CD4-positive, alpha-beta T cell treated with Interleukin-15 for 4 hours (primary cell): ENCODE data around the gene SNX1.
"Not testable (repeated sequence)": the region's sequence is repeated elsewhere in the genome, so short reads cannot be mapped to it uniquely, and the experiment has no call there.

ENCODE experiments used
- DNase-seq: peaks from one replicate; pipeline ENCODE4 v3.0.0-alpha.2; 2020; ENCODE audit warnings: low spot score

The SNX1 gene

GRCh38 chr15:64117759-64118487 lies 22.1 kb downstream of the SNX1 start:
- no peak for DNase-seq

- DNase-seq, result not testable (repeated sequence)
These were observed 24.5 kb downstream of the SNX1 start for GRCh38 chr15:64120322-64120721.

- no peak for DNase-seq
These were observed 25.8 kb downstream of the SNX1 start for GRCh38 chr15:64121614-64122013.

- DNase-seq, result no peak
These were observed 26.7 kb downstream of the SNX1 start for GRCh38 chr15:64122444-64122843.

DNA sequence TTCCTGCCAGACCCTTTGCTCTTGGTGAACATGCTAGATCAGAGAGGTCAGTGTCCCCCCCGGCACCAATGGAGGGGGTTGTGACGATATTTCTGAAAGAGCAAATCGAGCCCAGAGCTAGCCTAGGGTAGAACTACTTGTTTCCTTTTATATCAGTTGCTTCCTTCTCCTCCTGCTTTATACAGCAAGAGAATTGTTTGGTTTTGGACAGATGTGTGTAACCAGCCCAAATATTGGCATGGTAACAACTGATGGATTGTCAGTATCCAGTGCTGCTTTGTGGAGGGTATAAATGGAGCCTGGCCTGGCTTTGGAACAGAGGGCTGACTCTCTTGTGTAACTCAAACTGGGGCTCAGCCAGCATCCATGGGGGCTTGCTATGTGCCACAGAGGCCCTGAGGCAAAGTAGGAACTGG lies 27.2 kb downstream of the SNX1 start:
- no peak for DNase-seq

DNA sequence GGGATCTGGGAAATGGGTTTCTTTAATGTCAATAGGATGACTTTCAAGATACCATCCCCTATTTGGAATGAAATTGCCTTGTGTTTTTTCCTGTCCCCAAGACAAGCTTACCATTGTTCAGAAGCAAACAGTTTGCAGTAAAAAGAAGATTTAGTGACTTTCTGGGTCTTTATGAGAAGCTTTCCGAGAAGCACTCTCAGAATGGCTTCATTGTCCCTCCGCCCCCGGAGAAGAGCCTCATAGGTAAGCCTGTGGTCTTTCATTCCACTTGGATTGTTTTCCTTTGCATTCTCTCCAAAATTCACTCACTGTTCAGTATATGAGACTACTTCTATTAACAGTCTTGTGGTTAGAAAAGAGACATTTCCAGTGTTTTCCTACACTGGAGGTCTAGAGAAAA lies 30.2 kb downstream of the SNX1 start:
- no peak for DNase-seq

DNA sequence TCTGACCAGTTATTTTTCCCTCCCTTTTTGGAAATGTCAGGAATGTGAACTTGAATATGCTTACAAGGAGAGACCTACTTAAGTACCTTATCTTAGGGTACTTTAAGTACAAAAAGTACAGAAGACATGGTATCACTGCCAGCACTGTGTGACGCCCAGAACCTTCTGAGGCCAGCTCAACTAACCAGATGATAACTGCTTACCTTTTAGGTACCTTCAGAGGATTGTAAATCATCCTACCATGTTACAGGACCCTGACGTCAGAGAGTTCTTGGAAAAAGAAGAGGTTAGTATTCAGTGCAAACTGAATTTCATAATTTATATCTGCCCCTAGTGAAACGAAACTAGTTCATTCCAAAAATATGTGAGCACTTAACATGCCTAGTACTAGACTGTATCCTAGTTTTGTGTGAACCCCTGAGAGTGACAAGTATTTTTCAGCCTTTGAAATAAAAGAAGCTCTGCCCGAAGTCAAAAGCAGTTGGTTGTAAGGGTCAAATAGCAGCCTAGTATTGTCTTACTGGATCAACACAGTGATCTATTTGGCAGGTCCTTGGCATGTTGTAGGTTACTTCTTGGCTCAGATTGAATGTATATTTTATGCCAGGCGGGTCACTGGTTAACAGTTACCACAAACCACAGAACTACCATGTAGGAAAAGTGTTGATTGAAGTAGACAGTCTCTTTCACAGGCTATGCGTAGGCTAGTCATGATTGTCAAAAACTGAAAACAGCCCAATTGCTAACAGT lies 31.9 kb downstream of the SNX1 start:
- no peak for DNase-seq

- DNase-seq, result no peak
These were observed 34.4 kb downstream of the SNX1 start for GRCh38 chr15:64130159-64130558.

GRCh38 chr15:64131547-64131946 lies 35.8 kb downstream of the SNX1 start:
- no peak for DNase-seq

DNA sequence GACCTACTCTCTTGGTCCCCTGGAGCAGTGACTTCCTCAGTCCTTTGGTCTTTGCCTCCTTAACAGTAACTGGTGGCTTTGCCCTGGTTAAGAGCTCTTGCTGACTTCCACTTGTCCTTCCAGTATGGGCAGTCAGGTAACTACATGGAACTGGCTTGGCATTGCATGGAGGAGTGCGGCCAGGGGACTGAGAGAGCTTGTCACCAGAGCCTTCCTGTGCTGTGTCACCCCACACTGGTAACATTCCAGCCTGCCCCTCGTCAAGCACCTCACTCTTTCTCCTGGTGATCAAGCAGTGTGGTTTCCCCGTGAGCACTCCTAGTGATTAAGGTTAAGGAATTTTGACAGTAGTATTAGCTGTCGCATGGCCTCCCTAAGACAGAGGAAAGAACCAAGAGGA lies 36.4 kb downstream of the SNX1 start:
- no peak for DNase-seq

DNA sequence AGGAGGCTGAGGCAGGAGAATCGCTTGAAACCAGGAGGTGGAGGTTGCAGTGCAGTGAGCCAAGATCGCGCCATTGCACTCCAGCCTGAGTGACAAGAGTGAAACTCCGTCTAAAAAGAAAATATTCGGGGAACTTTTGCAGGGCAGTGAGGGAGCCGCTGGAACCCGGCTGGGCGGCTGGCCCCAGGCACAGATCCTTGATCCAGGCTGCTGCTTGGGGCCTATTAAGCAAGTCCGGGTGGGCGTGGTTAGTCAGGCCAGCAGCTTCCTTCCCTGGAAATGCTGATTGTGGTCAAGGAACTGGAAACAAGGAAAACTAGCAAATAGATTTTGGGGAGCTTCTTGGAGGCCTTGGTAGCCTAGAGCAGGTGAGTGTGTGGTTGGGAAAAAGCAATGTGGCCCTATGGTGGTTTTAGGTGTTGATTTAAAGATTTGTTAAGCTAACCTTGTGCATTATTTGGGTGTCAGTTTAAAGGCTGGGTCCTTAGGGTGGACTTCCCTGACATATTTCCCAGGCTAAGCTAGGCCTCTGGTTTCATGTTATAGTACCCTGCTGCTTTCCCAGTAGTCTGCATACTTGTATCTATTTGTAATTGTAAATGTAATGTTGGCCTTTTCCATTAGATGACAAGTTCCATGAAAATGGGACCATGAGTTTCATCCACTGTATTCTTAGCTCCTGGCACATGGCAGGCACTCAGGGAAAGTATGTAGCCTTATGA lies 38.0 kb downstream of the SNX1 start:
- no peak for DNase-seq

- DNase-seq, result no peak
These were observed 38.6 kb downstream of the SNX1 start for GRCh38 chr15:64134345-64134829.

- no peak for DNase-seq
These were observed 40.6 kb downstream of the SNX1 start for GRCh38 chr15:64136347-64136746.

DNA sequence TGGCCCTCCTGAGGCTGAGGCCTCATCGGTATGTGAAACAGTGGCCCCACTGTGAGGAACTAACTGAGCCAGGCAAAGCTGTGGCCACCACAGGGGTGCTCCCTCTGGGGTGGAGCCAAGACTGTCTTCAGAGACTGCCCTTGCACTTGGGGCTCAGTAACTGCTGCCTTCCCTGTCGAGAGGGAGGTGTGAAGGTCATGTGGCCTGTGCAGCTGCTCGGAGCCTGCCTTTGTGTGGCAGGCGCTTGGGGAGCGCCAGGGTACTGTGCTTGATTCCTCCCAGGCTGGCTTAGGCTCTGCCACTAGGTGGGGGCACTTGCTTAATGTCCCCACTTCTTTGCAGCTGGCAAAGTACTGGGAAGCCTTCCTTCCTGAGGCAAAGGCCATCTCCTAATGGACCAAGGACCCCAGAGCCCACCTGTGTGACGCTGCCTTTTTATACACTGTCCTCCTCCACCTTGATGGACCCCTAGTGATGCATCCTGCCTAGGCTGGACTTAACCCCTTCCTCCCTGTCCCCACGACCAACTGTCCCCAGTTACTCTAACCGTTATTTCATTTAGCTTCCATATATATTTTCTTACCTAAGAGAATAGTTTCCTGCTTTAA lies 41.5 kb downstream of the SNX1 start:
- no peak for DNase-seq

DNA sequence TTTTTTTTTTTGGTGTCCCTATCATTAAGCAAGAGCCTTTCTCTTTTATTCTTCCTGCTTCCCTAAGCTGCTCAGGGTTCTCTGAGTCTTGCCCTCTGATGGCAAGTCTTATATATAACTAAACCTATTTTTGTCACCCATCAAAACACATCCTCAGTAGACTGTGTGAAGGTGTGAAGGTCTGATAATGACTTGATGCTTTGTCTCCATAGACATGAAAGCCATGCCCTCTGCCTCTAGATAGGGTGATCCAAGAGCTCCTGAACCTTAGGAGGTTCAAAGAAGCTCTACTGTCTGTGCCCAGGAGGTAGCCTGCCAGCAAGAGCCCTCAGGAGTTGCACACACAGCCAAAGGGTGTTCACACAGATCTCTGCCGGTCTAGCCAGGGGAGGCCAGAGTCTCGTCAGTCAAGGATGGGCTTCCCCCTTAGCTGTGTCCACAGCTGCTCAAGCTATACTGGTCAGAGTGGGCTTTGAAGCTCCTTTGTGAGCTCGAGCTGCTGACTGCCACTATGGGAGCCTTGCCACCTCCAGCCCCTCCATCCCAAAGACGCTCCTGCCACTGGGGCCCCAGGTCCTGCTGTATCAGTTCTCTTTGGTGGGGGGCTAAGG lies 42.7 kb downstream of the SNX1 start:
- no peak for DNase-seq

DNA sequence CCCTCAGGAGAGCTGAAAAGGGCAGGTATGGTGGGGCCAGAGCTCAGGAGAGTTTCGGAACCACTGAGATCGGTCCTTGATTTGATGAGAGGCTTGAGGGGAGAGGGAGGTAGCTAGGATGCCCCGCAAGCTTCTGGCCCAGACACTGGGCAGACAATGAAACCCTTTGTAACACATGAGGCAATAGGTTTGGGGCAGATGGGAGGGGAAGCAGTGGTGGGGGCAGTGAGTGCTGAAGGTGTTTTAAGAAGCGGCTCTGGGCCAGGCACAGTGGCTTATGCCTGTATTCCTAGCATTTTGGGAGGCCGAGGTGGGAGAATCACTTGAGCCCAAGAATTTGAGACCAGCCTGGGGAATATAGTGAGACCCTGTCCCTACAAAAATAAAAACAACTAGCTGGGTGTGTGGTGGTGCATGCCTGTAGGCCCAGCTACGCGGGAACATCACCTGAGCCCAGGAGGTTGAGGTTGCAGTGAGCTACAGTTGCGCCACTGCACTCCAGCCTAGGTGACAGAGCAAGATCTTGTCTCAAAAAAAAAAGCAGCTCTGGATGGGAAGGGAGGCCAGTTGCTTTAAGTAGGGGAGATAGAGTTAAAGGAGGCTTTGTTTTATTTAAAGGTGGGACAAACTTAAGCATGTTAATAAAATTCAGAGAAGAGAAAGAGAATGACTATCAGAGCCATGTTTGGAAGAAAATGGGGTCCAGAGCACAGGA lies 46.2 kb downstream of the SNX1 start:
- DNase-seq, result no peak

DNA sequence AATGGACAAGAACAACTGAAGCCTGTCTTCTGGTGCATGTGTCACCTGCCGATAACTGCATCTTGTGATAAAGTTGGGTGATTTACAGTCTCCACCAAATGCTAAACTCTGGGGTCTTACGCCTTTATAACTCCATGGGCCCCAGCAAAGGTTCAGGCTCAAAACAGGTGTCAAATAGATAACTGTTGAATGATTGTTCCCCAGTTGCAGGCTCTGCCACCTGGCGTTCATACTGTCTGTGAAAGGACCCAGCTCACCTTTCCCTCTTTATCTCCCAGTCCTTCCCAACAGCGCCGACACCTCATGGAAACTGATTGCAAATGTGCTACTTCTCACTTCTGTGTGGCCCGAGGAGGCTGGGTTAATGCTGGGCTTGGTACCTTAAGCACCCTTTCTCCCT lies 47.5 kb downstream of the SNX1 start:
- no peak for DNase-seq

GRCh38 chr15:64144192-64144564 lies 48.4 kb downstream of the SNX1 start:
- DNase-seq, result no peak

DNA sequence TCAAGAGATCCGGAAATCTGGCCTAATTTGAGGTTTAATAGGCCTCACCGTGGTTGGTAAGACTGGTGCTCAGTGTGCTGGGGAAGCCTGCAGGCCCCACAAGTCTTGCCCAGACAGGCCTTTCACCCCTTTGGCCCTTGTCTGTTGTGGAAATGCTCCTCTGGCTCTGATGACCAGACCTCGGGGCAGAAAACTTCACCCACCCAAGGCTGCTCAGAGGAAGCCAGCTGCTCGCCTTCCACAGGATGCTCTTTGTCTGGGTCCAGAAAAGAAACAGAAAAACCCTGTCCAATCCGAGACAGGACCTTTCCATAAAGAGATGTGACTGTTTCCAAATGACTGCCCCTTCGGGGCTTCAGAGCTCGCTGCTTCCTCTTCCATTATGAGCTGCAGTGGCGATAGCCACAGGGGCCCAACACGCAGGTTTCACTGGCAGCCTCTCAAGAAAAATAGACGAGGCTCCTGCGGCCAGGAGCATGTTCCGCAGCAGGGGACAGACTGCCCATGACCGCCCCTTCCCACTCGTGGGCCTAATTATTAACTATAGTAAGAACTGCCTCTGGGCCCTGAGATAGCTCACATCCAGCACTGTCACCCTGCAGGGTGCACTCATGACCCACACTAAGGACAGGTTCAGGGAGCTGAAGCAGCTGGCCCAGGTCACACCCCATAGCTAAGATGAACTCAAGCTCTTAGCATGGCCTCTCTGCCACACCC lies 48.9 kb downstream of the SNX1 start:
- DNase-seq, result no peak

GRCh38 chr15:64146041-64146440 lies 50.3 kb downstream of the SNX1 start:
- no peak for DNase-seq

DNA sequence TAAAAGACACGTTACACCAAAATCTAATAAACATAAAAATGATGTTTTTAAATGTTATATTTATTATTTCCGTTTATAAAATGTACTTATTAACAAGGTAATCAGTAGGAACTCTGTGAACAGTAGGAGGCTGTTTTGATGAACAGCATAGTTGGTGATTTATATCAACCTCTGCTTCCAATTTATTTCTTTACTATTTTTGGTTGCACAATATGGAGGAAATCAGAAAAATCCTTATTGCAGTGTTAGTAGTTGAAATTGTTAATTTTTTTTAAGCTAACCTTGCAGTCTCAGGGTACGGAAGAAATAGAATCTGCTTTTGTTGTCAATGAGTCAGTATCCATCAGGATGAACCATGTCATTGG lies 50.7 kb downstream of the SNX1 start:
- DNase-seq, result no peak
